Measurements from ENCODE around the gene VIPR2. TPM values are rescaled to one million over a fixed set of nuclear protein-coding genes. Genes with fewer than 3 reads are reported as not detected.
"Not testable (repeated sequence)": the region's sequence is repeated elsewhere in the genome, so short reads cannot be mapped to it uniquely, and the experiment has no call there.

Gene VIPR2
- total RNA-seq, 1 experiment from 2014 or later, result not detected

- Histone ChIP-seq H3K27me3 (replicated peaks) (peaks cover 10% of the 10 kb centered on the region), H3K4me3 (no peak overlapping the region), H3K4me1 (replicated peaks) (no peaks in the 10 kb centered on the region), H3K36me3 (no peaks in the 10 kb centered on the region), H3K9me3 (replicated peaks) (peaks cover 6% of the 10 kb centered on the region; the same call in 1 of the 2 replicates), H3K27ac (no peak overlapping the region)
- DNase-seq (ENCODE audit: low read depth in 1 of 2, low spot score in 2 of 2), result no peak
Observed at GRCh38 chr7:158995514-158995913, 149.2 kb downstream of the VIPR2 start.

GRCh38 chr7:158994687-158995086 lies 150.0 kb downstream of the VIPR2 start:
- peaks cover 6% of the 10 kb centered on the region; the same call in 1 of the 2 replicates for H3K9me3 ChIP-seq (replicated peaks)
- DNase-seq (ENCODE audit: low read depth in 1 of 2, low spot score in 2 of 2), result no peak
- H3K4me3 ChIP-seq, result no peak overlapping the region
- no peaks in the 10 kb centered on the region for H3K36me3 ChIP-seq
- H3K27me3 ChIP-seq (replicated peaks), result peaks cover 10% of the 10 kb centered on the region
- no peaks in the 10 kb centered on the region for H3K4me1 ChIP-seq (replicated peaks)
- H3K27ac ChIP-seq, result no peak overlapping the region

- Histone ChIP-seq H3K4me1 (replicated peaks) (no peaks in the 10 kb centered on the region), H3K27ac (no peak overlapping the region), H3K27me3 (replicated peaks) (peaks cover 10% of the 10 kb centered on the region), H3K9me3 (replicated peaks) (peaks cover 6% of the 10 kb centered on the region), H3K36me3 (no peaks in the 10 kb centered on the region), H3K4me3 (no peak overlapping the region)
- no peak for DNase-seq (ENCODE audit: low read depth in 1 of 2, low spot score in 2 of 2)
Observed at GRCh38 chr7:158993591-158993990, 151.1 kb downstream of the VIPR2 start.

- H3K27ac ChIP-seq, result no peak overlapping the region
- peaks cover 10% of the 10 kb centered on the region for H3K27me3 ChIP-seq (replicated peaks)
- H3K4me3 ChIP-seq, result no peak overlapping the region
- no peaks in the 10 kb centered on the region for H3K36me3 ChIP-seq
- H3K4me1 ChIP-seq (replicated peaks), result no peaks in the 10 kb centered on the region
- peaks cover 6% of the 10 kb centered on the region for H3K9me3 ChIP-seq (replicated peaks)
- no peak for DNase-seq (ENCODE audit: low read depth in 1 of 2, low spot score in 2 of 2)
Observed at GRCh38 chr7:158992759-158993158, 151.9 kb downstream of the VIPR2 start.

- Histone ChIP-seq H3K4me3 (no peak overlapping the region), H3K9me3 (replicated peaks) (peaks cover 6% of the 10 kb centered on the region), H3K27me3 (replicated peaks) (peaks cover 10% of the 10 kb centered on the region), H3K36me3 (no peaks in the 10 kb centered on the region), H3K4me1 (replicated peaks) (no peaks in the 10 kb centered on the region), H3K27ac (no peak overlapping the region)
- DNase-seq (ENCODE audit: low read depth in 1 of 2, low spot score in 2 of 2), result no peak
Observed at GRCh38 chr7:158991824-158992621, 152.6 kb downstream of the VIPR2 start.

- H3K9me3 ChIP-seq (replicated peaks), result no peaks in the 10 kb centered on the region; the same call in 1 of the 2 replicates
- no peak overlapping the region for H3K4me3 ChIP-seq
- no peak for DNase-seq (ENCODE audit: low read depth in 1 of 2, low spot score in 2 of 2)
- H3K4me1 ChIP-seq (replicated peaks), result no peaks in the 10 kb centered on the region
- H3K36me3 ChIP-seq, result no peaks in the 10 kb centered on the region
- no peak overlapping the region for H3K27ac ChIP-seq
- H3K27me3 ChIP-seq (replicated peaks), result peaks cover 7% of the 10 kb centered on the region; the same call in 1 of the 2 replicates
Observed at GRCh38 chr7:158988996-158989395, 155.7 kb downstream of the VIPR2 start.

GRCh38 chr7:158988302-158988862 lies 156.3 kb downstream of the VIPR2 start:
- no peaks in the 10 kb centered on the region for H3K4me1 ChIP-seq (replicated peaks)
- no peak for DNase-seq (ENCODE audit: low read depth in 1 of 2, low spot score in 2 of 2)
- no peak overlapping the region for H3K27ac ChIP-seq
- peaks cover 2% of the 10 kb centered on the region for H3K9me3 ChIP-seq (replicated peaks)
- H3K27me3 ChIP-seq (replicated peaks), result peaks cover 1% of the 10 kb centered on the region; the same call in 1 of the 2 replicates
- H3K4me3 ChIP-seq, result no peak overlapping the region
- no peaks in the 10 kb centered on the region for H3K36me3 ChIP-seq

- no peak overlapping the region for H3K4me3 ChIP-seq
- H3K27ac ChIP-seq, result no peak overlapping the region
- peaks cover 7% of the 10 kb centered on the region for H3K9me3 ChIP-seq (replicated peaks)
- no peaks in the 10 kb centered on the region for H3K4me1 ChIP-seq (replicated peaks)
- no peak for DNase-seq (ENCODE audit: low read depth in 1 of 2, low spot score in 2 of 2)
- no peaks in the 10 kb centered on the region for H3K36me3 ChIP-seq
- no peaks in the 10 kb centered on the region for H3K27me3 ChIP-seq (replicated peaks)
Observed at GRCh38 chr7:158987691-158988090, 157.0 kb downstream of the VIPR2 start.

- no peaks in the 10 kb centered on the region for H3K36me3 ChIP-seq
- H3K27me3 ChIP-seq (replicated peaks), result no peaks in the 10 kb centered on the region
- no peak overlapping the region for H3K4me3 ChIP-seq
- H3K9me3 ChIP-seq (replicated peaks), result peaks cover 19% of the 10 kb centered on the region
- no peak for DNase-seq (ENCODE audit: low read depth in 1 of 2, low spot score in 2 of 2)
- no peaks in the 10 kb centered on the region for H3K4me1 ChIP-seq (replicated peaks)
- H3K27ac ChIP-seq, result no peak overlapping the region
Observed at GRCh38 chr7:158985583-158985982, 159.1 kb downstream of the VIPR2 start.

- not testable (repeated sequence) for H3K4me1 ChIP-seq (replicated peaks); H3K27ac ChIP-seq; DNase-seq (ENCODE audit: low read depth in 1 of 2, low spot score in 2 of 2); H3K4me3 ChIP-seq; H3K27me3 ChIP-seq (replicated peaks); H3K36me3 ChIP-seq
- peaks cover 23% of the 10 kb centered on the region for H3K9me3 ChIP-seq (replicated peaks)
Observed at GRCh38 chr7:158984007-158984406, 160.7 kb downstream of the VIPR2 start.

- not testable (repeated sequence) for H3K4me1 ChIP-seq (replicated peaks); H3K27me3 ChIP-seq (replicated peaks)
Observed at GRCh38 chr7:158982080-158982479, 162.6 kb downstream of the VIPR2 start.

GRCh38 chr7:158979635-158980351 lies 164.9 kb downstream of the VIPR2 start:
- DNase-seq (ENCODE audit: low read depth in 1 of 2, low spot score in 2 of 2), result no peak
- no peaks in the 10 kb centered on the region for H3K36me3 ChIP-seq
- H3K9me3 ChIP-seq (replicated peaks), result peaks cover 23% of the 10 kb centered on the region
- H3K4me1 ChIP-seq (replicated peaks), result peaks cover 6% of the 10 kb centered on the region
- H3K27ac ChIP-seq, result no peak overlapping the region
- H3K27me3 ChIP-seq (replicated peaks), result no peaks in the 10 kb centered on the region
- no peak overlapping the region for H3K4me3 ChIP-seq

More at GRCh38 chr7:158982080-158982479, 162.6 kb downstream of the VIPR2 start:
- not testable (repeated sequence) for DNase-seq (ENCODE audit: low read depth in 1 of 2, low spot score in 2 of 2); H3K4me3 ChIP-seq; H3K36me3 ChIP-seq; H3K27ac ChIP-seq
- H3K9me3 ChIP-seq (replicated peaks), result peaks cover 23% of the 10 kb centered on the region

GRCh38 chr7:158979023-158979529 lies 165.6 kb downstream of the VIPR2 start:
- H3K36me3 ChIP-seq, result no peaks in the 10 kb centered on the region
- peaks cover 23% of the 10 kb centered on the region for H3K9me3 ChIP-seq (replicated peaks)
- peaks cover 6% of the 10 kb centered on the region for H3K4me1 ChIP-seq (replicated peaks)

More at GRCh38 chr7:158979023-158979529, 165.6 kb downstream of the VIPR2 start:
- no peak for DNase-seq (ENCODE audit: low read depth in 1 of 2, low spot score in 2 of 2)
- H3K27ac ChIP-seq, result no peak overlapping the region
- H3K4me3 ChIP-seq, result no peak overlapping the region
- no peaks in the 10 kb centered on the region for H3K27me3 ChIP-seq (replicated peaks)
